Measurements from ENCODE around the gene DUSP18. TPM values are rescaled to one million over a fixed set of nuclear protein-coding genes. Genes with fewer than 3 reads are reported as not detected.

The DUSP18 gene
- polyA plus RNA-seq, 1 of the 3 experiments (the other 2 are of a cell fraction): 11.7 TPM

DNA sequence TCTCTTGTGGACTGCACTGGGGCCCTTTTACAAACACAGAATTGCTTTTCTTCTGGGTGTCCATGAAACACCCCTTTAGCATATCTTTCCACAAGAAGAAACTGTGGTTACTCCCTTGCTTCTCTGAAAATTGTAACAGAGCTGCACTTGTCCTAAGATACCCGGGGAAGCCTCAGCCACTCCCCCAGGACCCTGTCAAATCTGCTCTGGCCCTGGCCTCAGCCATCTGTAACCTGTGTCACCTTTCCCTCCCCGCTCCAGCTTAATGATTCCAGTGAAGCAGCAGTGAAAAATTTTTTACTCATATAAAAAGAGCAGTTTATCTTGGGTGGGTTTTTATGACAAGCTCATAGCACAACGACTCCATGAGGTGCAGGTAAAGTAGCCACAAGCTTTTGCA is 3.4 kb upstream of the DUSP18 start (continued):
- TF ChIP-seq, protein P1, sequence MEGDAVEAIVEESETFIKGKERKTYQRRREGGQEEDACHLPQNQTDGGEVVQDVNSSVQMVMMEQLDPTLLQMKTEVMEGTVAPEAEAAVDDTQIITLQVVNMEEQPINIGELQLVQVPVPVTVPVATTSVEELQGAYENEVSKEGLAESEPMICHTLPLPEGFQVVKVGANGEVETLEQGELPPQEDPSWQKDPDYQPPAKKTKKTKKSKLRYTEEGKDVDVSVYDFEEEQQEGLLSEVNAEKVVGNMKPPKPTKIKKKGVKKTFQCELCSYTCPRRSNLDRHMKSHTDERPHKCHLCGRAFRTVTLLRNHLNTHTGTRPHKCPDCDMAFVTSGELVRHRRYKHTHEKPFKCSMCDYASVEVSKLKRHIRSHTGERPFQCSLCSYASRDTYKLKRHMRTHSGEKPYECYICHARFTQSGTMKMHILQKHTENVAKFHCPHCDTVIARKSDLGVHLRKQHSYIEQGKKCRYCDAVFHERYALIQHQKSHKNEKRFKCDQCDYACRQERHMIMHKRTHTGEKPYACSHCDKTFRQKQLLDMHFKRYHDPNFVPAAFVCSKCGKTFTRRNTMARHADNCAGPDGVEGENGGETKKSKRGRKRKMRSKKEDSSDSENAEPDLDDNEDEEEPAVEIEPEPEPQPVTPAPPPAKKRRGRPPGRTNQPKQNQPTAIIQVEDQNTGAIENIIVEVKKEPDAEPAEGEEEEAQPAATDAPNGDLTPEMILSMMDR (IDR thresholded peaks at IDR 0.05): no peak
- no peak for TF ChIP-seq SIN3A (IDR thresholded peaks at IDR 0.05; ENCODE audit: borderline replicate concordance, low read depth, low read length)
- TF ChIP-seq, protein P2, sequence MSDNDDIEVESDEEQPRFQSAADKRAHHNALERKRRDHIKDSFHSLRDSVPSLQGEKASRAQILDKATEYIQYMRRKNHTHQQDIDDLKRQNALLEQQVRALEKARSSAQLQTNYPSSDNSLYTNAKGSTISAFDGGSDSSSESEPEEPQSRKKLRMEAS (IDR thresholded peaks at IDR 0.05; ENCODE audit: low read depth): no peak

DNA sequence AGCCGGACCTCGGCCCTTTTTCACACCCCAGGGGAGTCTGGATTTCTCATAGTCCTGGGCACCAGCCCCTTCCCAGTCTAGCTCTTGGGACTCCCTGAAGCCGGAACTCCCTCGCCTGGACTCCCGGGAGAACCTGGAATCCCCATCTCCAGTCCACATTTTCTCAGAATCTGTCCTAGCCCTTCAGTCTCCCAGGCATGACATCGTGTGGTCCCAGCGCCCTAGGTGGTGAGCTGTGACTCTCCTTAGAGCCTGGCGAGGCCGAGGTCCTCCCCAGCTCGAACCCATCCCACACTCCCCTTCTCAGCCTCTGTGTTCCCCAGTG is 673 bp upstream of the DUSP18 start:
- peak overlapping the region; percentile 40 to 52; a peak in 3 of 4 replicates for H3K27ac ChIP-seq (ENCODE audit: low read depth in 2 of 2, low read length in 1 of 2)
- H3F3A ChIP-seq (replicated peaks; ENCODE audit: insufficient read depth): no peaks in the 10 kb centered on the region
- H3K79me2 ChIP-seq (ENCODE audit: insufficient read depth): peaks cover 16% of the 10 kb centered on the region; the same call in 1 of the 2 replicates
- peak overlapping the region; percentile 70 for H3K9ac ChIP-seq
- POLR2A ChIA-PET: interaction anchor here (0.5 kb wide), 1 partner anchor 70 kb away, joined by 3 read pairs; no protein-coding TSS in a partner anchor
- no peaks in the 10 kb centered on the region for H3K27me3 ChIP-seq (ENCODE audit: insufficient read depth)
- peak overlapping the region; percentile 74 for H3K4me2 ChIP-seq
- H3K9me3 ChIP-seq: no peaks in the 10 kb centered on the region
- H3K4me1 ChIP-seq (ENCODE audit: control insufficient read depth in 1 of 2, insufficient read depth in 2 of 2, low read depth in 1 of 2, low read length in 1 of 2): peaks cover 0 to 12% of the 10 kb centered on the region in 2 experiments; a peak in 2 of 4 replicates
- H3K4me3 ChIP-seq (ENCODE audit: low read depth in 2 of 2, low read length in 1 of 2): peak overlapping the region; percentile 65 to 71
- TF ChIP-seq, protein P3, sequence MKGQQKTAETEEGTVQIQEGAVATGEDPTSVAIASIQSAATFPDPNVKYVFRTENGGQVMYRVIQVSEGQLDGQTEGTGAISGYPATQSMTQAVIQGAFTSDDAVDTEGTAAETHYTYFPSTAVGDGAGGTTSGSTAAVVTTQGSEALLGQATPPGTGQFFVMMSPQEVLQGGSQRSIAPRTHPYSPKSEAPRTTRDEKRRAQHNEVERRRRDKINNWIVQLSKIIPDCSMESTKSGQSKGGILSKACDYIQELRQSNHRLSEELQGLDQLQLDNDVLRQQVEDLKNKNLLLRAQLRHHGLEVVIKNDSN (IDR thresholded peaks at IDR 0.05; ENCODE audit: borderline replicate concordance, low read depth): no peak
- TF ChIP-seq FOXJ3 (CRISPR knock-in tag; IDR thresholded peaks at IDR 0.05) (no peak), NFIC (IDR thresholded peaks at IDR 0.05; ENCODE audit: borderline replicate concordance) (no peak), RXRA (IDR thresholded peaks at IDR 0.05; ENCODE audit: borderline replicate concordance, low read depth) (no peak)
- TF ChIP-seq, protein P4, sequence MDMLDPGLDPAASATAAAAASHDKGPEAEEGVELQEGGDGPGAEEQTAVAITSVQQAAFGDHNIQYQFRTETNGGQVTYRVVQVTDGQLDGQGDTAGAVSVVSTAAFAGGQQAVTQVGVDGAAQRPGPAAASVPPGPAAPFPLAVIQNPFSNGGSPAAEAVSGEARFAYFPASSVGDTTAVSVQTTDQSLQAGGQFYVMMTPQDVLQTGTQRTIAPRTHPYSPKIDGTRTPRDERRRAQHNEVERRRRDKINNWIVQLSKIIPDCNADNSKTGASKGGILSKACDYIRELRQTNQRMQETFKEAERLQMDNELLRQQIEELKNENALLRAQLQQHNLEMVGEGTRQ (IDR thresholded peaks at IDR 0.05; ENCODE audit: borderline replicate concordance, low read depth, low read length): no peak
- TF ChIP-seq, protein P5, sequence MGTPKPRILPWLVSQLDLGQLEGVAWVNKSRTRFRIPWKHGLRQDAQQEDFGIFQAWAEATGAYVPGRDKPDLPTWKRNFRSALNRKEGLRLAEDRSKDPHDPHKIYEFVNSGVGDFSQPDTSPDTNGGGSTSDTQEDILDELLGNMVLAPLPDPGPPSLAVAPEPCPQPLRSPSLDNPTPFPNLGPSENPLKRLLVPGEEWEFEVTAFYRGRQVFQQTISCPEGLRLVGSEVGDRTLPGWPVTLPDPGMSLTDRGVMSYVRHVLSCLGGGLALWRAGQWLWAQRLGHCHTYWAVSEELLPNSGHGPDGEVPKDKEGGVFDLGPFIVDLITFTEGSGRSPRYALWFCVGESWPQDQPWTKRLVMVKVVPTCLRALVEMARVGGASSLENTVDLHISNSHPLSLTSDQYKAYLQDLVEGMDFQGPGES (IDR thresholded peaks at IDR 0.05; ENCODE audit: low read depth, low read length): no peak
- TF ChIP-seq, protein P6, sequence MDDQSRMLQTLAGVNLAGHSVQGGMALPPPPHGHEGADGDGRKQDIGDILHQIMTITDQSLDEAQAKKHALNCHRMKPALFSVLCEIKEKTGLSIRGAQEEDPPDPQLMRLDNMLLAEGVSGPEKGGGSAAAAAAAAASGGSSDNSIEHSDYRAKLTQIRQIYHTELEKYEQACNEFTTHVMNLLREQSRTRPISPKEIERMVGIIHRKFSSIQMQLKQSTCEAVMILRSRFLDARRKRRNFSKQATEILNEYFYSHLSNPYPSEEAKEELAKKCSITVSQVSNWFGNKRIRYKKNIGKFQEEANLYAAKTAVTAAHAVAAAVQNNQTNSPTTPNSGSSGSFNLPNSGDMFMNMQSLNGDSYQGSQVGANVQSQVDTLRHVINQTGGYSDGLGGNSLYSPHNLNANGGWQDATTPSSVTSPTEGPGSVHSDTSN (IDR thresholded peaks at IDR 0.05): no peak
- 60% methylated on average over 8 of the region's 10 CpGs for WGBS (ENCODE audit: low lambda C conversion rate)
- CTCF ChIA-PET: interaction anchor here (1.1 to 2.6 kb wide), 7 partner anchors 11 to 87 kb away, joined by 3 to 13 read pairs (median 5); partner anchors contain the start of gene OSBP2
- DNase-seq: no peak
- H3K9me2 ChIP-seq: no peaks in the 10 kb centered on the region
- H4K20me1 ChIP-seq (ENCODE audit: insufficient read depth): no peaks in the 10 kb centered on the region
- H3K36me3 ChIP-seq (replicated peaks in 1 of 2; ENCODE audit: control insufficient read depth in 1 of 2, insufficient read depth in 2 of 2, low read length in 1 of 2): no peaks in the 10 kb centered on the region
- peak overlapping the region; percentile 96 for H2AFZ ChIP-seq (ENCODE audit: low read depth)
